ENCODE measurements around the gene CD28.

CD28 gene

DNA sequence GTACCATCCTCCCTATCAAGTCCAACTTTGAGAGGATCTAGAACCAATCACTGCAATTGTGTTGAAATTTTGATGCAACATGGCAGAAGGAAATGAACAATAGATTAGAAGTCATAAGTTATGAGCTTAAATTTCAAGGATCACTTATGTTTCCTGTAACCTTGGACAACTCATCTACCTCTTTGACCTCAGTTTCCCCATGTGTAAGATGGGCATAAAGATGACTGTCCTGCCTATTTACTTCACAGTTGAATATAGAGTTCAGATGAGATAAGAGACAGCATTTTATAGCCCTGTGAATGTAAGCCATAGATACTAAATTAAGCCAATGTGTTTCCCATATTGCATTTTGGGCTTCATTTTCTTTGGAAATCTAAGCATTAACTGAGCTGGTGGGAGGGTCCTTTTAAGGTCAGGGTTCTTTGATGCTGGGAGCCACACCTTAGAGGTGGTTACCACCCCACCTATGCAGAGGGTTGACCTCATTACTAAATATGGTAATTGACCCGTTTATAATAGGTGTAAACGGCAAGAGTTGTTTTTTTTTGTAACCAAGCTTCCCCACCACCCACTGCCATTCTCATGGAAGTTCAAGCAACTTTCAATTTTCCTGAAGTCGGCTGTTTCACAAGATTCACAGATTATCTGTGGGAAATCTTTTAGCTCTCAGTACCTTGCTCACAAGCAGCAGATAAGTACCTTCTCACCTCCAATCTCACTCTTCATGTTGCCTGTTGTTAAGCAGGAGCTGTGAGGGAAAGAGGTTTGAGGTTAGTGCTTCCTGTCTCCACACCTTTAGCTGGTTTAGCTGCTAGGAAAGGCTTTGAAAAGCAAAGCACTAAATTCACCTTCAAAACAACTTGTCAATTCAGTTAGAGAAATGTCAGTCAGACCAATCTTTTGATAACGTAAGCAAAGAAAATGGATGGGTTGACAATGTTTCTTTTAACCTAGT lies 13.3 kb downstream of the CD28 start:
- in situ Hi-C loops (cut with HindIII; ENCODE audit: low sequenced_read_pairs): no loop called here
- H3K4me3 ChIP-seq (ENCODE audit: low read depth, low read length): no peak overlapping the region
- no peak for DNase-seq (ENCODE audit: low read depth)
- TF ChIP-seq, protein P1, sequence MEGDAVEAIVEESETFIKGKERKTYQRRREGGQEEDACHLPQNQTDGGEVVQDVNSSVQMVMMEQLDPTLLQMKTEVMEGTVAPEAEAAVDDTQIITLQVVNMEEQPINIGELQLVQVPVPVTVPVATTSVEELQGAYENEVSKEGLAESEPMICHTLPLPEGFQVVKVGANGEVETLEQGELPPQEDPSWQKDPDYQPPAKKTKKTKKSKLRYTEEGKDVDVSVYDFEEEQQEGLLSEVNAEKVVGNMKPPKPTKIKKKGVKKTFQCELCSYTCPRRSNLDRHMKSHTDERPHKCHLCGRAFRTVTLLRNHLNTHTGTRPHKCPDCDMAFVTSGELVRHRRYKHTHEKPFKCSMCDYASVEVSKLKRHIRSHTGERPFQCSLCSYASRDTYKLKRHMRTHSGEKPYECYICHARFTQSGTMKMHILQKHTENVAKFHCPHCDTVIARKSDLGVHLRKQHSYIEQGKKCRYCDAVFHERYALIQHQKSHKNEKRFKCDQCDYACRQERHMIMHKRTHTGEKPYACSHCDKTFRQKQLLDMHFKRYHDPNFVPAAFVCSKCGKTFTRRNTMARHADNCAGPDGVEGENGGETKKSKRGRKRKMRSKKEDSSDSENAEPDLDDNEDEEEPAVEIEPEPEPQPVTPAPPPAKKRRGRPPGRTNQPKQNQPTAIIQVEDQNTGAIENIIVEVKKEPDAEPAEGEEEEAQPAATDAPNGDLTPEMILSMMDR (IDR thresholded peaks at IDR 0.05; ENCODE audit: low read depth, low read length, missing control alignments): no peak

DNA sequence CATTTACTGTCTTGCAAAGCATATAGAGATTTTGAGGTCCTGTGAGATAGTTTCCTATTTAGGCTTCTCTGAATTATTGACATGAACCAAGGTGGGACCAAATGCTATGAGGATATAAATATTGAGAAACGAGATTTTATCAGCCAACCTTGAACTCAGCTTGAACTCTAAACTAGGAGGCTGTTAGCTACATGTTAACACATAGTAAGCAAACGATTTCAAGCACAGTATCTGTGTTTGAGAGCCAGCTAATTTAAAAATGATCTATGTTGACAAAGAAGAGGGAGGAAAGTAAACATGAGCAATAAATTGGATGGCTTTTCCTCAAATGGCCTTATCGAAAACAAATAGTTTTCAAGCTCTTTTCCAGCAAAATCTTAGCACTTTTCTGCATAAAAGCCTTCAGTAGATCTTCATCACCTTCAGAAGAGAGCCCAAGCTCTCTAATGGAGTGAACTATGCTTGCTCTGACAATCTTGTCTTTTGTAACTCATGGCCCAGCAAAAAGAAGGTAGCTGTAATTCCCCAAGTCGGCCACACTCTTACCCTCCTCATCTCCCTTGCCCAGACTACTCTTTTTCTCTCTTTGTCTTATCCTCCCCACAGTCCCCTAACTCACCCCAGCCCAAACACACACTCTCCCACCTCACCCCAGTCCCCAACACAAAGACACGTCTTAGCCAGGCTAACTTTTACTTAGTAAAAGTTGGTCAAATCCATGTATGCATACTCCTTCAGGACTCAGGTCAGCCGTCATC lies 14.7 kb downstream of the CD28 start:
- in situ Hi-C loops (cut with HindIII; ENCODE audit: low sequenced_read_pairs): no loop called here
- TF ChIP-seq, protein P1 (IDR thresholded peaks at IDR 0.05; ENCODE audit: low read depth, low read length, missing control alignments): no peak
- no peak for DNase-seq (ENCODE audit: low read depth)
- no peak overlapping the region for H3K4me3 ChIP-seq (ENCODE audit: low read depth, low read length)

DNA sequence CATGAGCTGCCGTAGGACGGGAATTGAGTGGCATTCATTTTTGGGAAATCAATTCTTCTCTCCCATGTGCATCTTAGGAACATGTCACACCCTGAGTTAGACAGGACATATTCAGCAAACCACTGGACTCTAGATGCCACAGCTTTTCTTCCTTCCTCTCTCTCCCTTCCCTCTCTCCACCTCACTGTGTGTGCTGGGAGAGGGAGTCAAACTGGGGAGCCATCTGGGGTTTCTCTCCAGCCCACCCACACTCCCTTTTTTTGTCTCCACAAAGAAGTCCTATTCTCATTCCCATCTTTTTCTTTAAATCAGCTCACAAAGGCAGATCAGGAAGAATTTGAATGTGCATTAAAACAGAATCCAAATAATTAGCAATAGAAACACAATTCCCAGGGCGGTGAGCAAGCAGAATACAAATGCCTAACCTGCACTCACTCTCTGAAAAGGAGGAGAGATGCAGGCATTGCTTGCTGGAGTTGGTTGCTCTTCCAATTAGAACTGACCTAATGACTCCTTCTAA lies 15.4 kb downstream of the CD28 start:
- in situ Hi-C loops (cut with HindIII; ENCODE audit: low sequenced_read_pairs): no loop called here
- no peak for DNase-seq (ENCODE audit: low read depth)
- TF ChIP-seq, protein P1 (IDR thresholded peaks at IDR 0.05; ENCODE audit: low read depth, low read length, missing control alignments): no peak
- no peak overlapping the region for H3K4me3 ChIP-seq (ENCODE audit: low read depth, low read length)

DNA sequence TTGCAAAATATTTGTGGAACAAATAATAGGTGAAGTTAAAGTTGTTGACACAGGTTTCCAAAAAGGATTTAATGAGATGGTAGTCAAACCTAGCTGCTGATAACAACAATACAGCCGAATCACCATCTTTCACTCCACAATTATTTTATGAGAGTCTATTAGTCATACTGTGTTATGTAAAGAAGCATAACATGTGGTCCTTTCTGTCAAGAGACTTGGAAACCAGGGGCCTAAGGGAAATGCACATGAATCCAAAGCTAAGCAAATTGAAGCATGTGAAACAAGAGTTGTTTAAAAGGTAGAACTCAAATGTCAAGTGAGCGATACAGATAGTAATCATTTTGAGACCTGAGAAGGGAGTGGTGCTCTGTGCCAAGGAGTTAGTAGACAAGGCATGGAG lies 16.0 kb downstream of the CD28 start:
- DNase-seq (ENCODE audit: low read depth): no peak
- TF ChIP-seq, protein P1 (IDR thresholded peaks at IDR 0.05; ENCODE audit: low read depth, low read length, missing control alignments): no peak
- in situ Hi-C loops (cut with HindIII; ENCODE audit: low sequenced_read_pairs): no loop called here
- H3K4me3 ChIP-seq (ENCODE audit: low read depth, low read length): no peak overlapping the region

DNA sequence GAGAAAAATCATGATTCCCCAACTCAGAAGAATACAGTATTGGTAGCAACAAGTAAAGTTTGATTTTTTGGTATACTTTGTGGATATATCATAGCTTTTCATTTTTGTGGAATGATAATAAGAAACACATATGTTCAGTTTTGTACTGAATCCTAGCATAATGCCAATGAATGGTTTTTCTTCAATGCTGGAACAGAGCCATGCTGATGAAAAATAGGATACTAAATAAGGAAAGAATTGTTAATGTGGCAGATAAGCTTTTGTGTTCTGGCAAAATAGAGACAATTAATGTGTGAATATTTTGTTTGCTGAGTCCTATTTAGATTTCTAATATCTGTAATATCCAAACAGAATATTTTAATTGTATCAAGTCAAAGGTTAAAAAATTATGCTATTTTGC lies 21.9 kb downstream of the CD28 start:
- in situ Hi-C loops (cut with HindIII; ENCODE audit: low sequenced_read_pairs): no loop called here
- no peak overlapping the region for H3K4me3 ChIP-seq (ENCODE audit: low read depth, low read length)
- TF ChIP-seq, protein P1 (IDR thresholded peaks at IDR 0.05; ENCODE audit: low read depth, low read length, missing control alignments): no peak
- DNase-seq (ENCODE audit: low read depth): no peak

DNA sequence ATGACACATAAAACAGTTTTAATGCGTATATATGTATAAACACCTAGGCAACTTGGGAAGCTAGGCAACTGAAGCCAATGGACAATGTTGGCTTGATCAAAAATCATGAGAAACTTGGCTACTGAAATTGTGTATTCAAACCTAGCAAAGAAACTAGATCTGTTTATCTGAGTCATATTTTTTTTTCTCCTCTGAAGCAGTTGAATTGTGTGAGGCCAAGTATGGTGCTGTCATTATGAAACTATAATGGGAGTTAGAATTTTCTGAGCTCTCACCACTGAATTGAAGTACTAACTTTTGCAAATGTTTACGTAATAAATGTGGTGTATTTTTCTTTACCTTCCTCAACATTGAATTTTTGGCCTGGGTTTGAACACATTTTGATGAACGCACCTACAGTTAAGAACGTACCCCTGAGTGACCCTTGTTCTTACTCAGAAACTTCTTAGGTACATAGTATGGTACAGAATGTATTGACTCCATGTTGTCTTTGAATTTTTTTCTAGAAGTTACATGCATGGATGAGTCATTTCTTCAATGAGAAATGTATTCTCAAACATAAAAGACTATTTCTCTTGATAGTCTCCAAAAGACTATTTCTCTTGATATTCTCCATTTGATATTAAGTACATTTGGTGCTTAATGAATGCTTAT lies 23.8 kb downstream of the CD28 start:
- DNase-seq (ENCODE audit: low read depth): no peak
- in situ Hi-C loops (cut with HindIII; ENCODE audit: low sequenced_read_pairs): no loop called here
- TF ChIP-seq, protein P1 (IDR thresholded peaks at IDR 0.05; ENCODE audit: low read depth, low read length, missing control alignments): no peak
- no peak overlapping the region for H3K4me3 ChIP-seq (ENCODE audit: low read depth, low read length)

All from astrocyte of the cerebellum (primary cell).